ENCODE data around the gene VWF. TPM values are rescaled to one million over a fixed set of nuclear protein-coding genes. Genes with fewer than 3 reads are reported as not detected.
"Not testable (repeated sequence)": the region's sequence is repeated elsewhere in the genome, so short reads cannot be mapped to it uniquely, and the experiment has no call there.

VWF gene
- total and polyA plus RNA-seq, 9 donors, result 37.9 to 278 (median 107) TPM

DNA sequence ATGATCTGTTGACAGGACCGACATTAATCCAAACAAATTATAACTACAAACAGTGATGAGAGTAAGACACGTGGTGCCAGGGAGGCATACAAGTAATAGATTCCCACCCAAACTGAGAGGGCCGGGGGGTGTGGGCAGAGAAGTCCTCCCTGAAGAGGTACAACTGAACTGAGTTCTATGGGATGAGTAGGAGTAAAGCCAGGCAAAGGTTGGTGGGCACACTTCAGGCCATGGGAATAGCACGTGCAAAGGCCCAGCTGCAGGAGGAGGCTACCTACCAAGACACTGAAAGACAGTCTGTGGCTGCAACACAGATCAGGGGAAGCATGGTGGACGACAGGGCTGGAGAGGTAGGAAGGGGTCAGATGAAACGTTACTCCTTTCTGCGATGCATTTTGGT is 22.0 kb upstream of the VWF start:
- Histone ChIP-seq H3K4me3 (no peak overlapping the region), H3K27me3 (no peaks in the 10 kb centered on the region), H3K4me1 (ENCODE audit: insufficient read depth) (no peaks in the 10 kb centered on the region), H3K27ac (no peak overlapping the region), H3K36me3 (no peaks in the 10 kb centered on the region), H3K9me3 (no peaks in the 10 kb centered on the region)
- no peak for DNase-seq
- intact Hi-C loops (cut with DNase I), result no loop called here
- no peak for TF ChIP-seq POLR2A (IDR thresholded peaks at IDR 0.05)
- TF ChIP-seq, protein P1, sequence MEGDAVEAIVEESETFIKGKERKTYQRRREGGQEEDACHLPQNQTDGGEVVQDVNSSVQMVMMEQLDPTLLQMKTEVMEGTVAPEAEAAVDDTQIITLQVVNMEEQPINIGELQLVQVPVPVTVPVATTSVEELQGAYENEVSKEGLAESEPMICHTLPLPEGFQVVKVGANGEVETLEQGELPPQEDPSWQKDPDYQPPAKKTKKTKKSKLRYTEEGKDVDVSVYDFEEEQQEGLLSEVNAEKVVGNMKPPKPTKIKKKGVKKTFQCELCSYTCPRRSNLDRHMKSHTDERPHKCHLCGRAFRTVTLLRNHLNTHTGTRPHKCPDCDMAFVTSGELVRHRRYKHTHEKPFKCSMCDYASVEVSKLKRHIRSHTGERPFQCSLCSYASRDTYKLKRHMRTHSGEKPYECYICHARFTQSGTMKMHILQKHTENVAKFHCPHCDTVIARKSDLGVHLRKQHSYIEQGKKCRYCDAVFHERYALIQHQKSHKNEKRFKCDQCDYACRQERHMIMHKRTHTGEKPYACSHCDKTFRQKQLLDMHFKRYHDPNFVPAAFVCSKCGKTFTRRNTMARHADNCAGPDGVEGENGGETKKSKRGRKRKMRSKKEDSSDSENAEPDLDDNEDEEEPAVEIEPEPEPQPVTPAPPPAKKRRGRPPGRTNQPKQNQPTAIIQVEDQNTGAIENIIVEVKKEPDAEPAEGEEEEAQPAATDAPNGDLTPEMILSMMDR (IDR thresholded peaks at IDR 0.05), result no peak
- TF ChIP-seq EP300 (IDR thresholded peaks at IDR 0.05), result no peak
- 86 to 89% (median 88%) methylated on average over 7 of the region's 7 CpGs for WGBS, 3 donors

DNA sequence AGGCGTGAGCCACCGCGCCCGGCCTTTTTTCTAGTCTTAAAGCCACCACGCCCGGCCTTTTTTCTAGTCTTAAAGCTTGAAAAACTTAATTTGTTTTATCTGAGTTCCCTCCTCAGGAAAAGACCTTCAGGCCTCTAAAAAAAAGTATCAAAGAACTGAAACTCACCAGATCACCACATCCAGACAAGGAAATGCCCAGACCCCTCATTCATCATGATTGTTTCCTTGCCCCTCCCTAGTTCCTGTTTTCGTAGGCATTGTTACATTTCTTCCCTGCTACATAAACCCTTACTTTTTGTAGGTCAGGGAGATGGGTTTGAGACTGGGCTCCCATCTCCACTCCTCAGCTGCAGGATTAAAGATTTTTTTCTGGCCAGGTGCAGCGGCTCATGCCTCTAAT is 21.1 kb upstream of the VWF start:
- DNase-seq, result no peak
- H3K9me3 ChIP-seq, result no peaks in the 10 kb centered on the region
- TF ChIP-seq POLR2A (IDR thresholded peaks at IDR 0.05) (no peak), EP300 (IDR thresholded peaks at IDR 0.05) (no peak)
- TF ChIP-seq, protein P1 (IDR thresholded peaks at IDR 0.05), result no peak
- no peak overlapping the region for H3K4me3 ChIP-seq
- intact Hi-C loops (cut with DNase I), result no loop called here
- H3K4me1 ChIP-seq (ENCODE audit: insufficient read depth), result no peaks in the 10 kb centered on the region
- 81 to 91% (median 81%) methylated on average over 8 of the region's 8 CpGs for WGBS, 3 donors
- no peaks in the 10 kb centered on the region for H3K36me3 ChIP-seq
- no peak overlapping the region for H3K27ac ChIP-seq
- H3K27me3 ChIP-seq, result no peaks in the 10 kb centered on the region

DNA sequence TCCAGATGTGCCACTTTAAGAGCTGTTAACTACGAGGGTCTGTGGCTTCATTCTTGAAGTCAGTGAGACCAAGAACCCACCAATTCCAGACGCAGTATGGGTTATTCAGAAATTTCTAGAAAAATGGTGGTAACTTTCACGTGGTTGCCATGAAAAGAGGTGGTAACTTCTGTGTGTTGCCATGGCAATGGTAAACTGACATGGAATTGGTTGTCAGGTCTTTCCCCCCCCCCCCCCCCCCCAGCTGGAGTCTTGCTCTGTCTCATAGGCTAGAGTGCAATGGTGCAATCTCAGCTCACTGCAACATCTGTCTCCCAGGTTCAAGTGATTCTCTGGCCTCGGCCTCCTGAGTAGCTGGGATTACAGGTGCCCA is 18.8 kb upstream of the VWF start:
- Histone ChIP-seq H3K9me3 (no peaks in the 10 kb centered on the region), H3K27me3 (no peaks in the 10 kb centered on the region), H3K36me3 (no peaks in the 10 kb centered on the region), H3K27ac (no peak overlapping the region), H3K4me3 (no peak overlapping the region), H3K4me1 (ENCODE audit: insufficient read depth) (no peaks in the 10 kb centered on the region)
- TF ChIP-seq EP300 (IDR thresholded peaks at IDR 0.05) (no peak), POLR2A (IDR thresholded peaks at IDR 0.05) (no peak)
- TF ChIP-seq, protein P1 (IDR thresholded peaks at IDR 0.05), result no peak
- intact Hi-C loops (cut with DNase I), result no loop called here
- DNase-seq, result no peak
- WGBS, 3 donors, result 83 to 89% (median 89%) methylated on average over 4 of the region's 4 CpGs

DNA sequence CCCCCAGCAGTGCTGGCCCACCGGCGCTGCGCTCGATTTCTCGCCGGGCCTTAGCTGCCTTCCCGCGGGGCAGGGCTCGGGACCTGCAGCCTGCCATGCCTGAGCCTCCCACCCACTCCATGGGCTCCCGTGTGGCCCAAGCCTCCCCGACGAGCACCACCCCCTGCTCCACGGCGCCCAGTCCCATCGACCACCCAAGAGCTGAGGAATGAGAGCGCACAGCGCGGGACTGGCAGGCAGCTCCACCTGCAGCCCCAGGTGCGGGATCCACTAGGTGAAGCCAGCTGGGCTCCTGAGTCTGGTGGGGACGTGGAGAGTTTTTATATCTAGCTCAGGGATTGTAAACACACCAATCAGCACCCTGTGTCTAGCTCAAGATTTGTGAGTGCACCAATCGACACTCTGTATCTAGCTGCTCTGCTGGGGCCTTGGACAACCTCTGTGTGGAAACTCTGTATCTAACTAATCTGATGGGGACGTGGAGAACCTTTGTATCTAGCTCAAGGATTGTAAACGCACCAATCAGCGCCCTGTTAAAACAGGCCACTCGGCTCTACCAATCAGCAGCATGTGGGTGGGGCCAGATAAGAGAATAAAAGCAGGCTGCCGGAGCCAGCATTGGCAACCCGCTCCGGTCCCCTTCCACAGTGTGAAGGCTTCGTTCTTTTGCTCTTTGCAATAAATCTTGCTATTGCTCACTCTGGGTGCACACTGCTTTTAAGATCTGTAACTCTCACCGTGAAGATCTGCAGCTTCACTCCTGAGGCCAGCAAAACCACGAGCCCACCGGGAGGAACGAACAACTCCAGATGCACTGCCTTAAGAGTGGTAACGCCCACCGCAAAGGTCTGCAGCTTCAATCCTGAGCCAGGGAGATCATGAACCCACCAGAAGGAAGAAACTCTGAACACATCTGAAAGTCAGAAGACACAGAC is 18.2 kb upstream of the VWF start:
- H3K27ac ChIP-seq; DNase-seq; intact Hi-C loops (cut with DNase I); H3K27me3 ChIP-seq; H3K36me3 ChIP-seq; H3K4me1 ChIP-seq (ENCODE audit: insufficient read depth); H3K4me3 ChIP-seq; H3K9me3 ChIP-seq: not testable (repeated sequence)
- 77 to 82% (median 81%) methylated on average over 34 to 35 of the region's 35 CpGs for WGBS, 3 donors

DNA sequence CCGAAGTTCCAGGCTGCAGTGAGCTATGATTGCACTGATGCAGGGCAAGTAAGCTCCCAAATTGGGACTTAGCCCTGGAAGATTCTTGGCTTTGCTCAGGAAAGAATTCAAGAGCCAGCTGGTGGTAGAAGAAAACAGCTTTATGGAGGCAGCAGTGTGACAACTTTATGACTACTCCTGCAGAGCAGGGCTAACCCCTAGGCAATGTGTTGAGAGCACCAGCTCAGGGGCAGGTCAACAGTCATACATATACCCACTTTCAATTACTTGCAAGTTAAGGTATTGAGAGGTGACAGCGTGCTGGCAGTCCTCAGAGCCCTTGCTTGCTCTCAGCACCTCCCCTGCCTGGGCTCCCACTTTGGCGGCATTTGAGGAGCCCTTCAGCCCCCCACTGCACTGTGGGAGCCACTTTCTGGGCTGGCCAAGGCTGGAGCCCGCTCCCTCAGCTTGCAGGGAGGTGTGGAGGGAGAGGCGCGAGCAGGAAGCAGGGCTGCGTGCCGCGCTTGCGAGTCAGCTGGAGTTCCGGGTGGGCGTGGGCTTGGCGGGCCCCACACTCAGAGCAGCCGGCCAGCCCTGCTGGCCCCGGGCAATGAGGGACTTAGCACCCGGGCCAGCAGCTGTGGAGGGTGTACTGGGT is 17.4 kb upstream of the VWF start:
- H3K4me1 ChIP-seq (ENCODE audit: insufficient read depth); H3K4me3 ChIP-seq; H3K36me3 ChIP-seq; H3K9me3 ChIP-seq; DNase-seq; H3K27me3 ChIP-seq; intact Hi-C loops (cut with DNase I); H3K27ac ChIP-seq: not testable (repeated sequence)
- 61 to 71% (median 71%) methylated on average over 13 to 16 of the region's 16 CpGs for WGBS, 3 donors
